ENCODE data around the gene IKZF3. TPM values are rescaled to one million over a fixed set of nuclear protein-coding genes. Genes with fewer than 3 reads are reported as not detected.
"Not testable (repeated sequence)": the region's sequence is repeated elsewhere in the genome, so short reads cannot be mapped to it uniquely, and the experiment has no call there.

IKZF3 gene
- total RNA-seq, 1 donor from 2014 or later, result not detected

- H3K9me3 Mint-ChIP-seq (ENCODE audit: unreplicated experiment), result no peaks in the 10 kb centered on the region
- H3K36me3 Mint-ChIP-seq (ENCODE audit: low read depth, unreplicated experiment), result no peaks in the 10 kb centered on the region
- DNase-seq (ENCODE audit: low spot score), result no peak
These were observed 3.2 kb upstream of the IKZF3 start for GRCh38 chr17:39867084-39867879.

GRCh38 chr17:39866013-39866730 is 2.1 kb upstream of the IKZF3 start:
- H3K4me1 Mint-ChIP-seq (ENCODE audit: unreplicated experiment), result peaks cover 3% of the 10 kb centered on the region

More at GRCh38 chr17:39867084-39867879, 3.2 kb upstream of the IKZF3 start:
- Mint-ChIP-seq H3K4me3 (ENCODE audit: unreplicated experiment) (no peak overlapping the region), H3K27me3 (ENCODE audit: unreplicated experiment) (peaks cover 6% of the 10 kb centered on the region), H3K4me1 (ENCODE audit: unreplicated experiment) (peaks cover 3% of the 10 kb centered on the region), H3K27ac (ENCODE audit: unreplicated experiment) (no peak overlapping the region)
- no peak for TF ChIP-seq CTCF (IDR thresholded peaks at IDR 0.05; ENCODE audit: unreplicated experiment)

GRCh38 chr17:39863244-39863917 is 731 bp downstream of the IKZF3 start:
- TF ChIP-seq CTCF (IDR thresholded peaks at IDR 0.05; ENCODE audit: unreplicated experiment), result no peak
- peaks cover 3% of the 10 kb centered on the region for H3K4me1 Mint-ChIP-seq (ENCODE audit: unreplicated experiment)
- no peaks in the 10 kb centered on the region for H3K9me3 Mint-ChIP-seq (ENCODE audit: unreplicated experiment)
- no peak overlapping the region for H3K27ac Mint-ChIP-seq (ENCODE audit: unreplicated experiment)
- DNase-seq (ENCODE audit: low spot score), result no peak
- peaks cover 5% of the 10 kb centered on the region for H3K27me3 Mint-ChIP-seq (ENCODE audit: unreplicated experiment)
- no peaks in the 10 kb centered on the region for H3K36me3 Mint-ChIP-seq (ENCODE audit: low read depth, unreplicated experiment)
- H3K4me3 Mint-ChIP-seq (ENCODE audit: unreplicated experiment), result no peak overlapping the region

More at GRCh38 chr17:39866013-39866730, 2.1 kb upstream of the IKZF3 start:
- Mint-ChIP-seq H3K27me3 (ENCODE audit: unreplicated experiment) (peaks cover 6% of the 10 kb centered on the region), H3K9me3 (ENCODE audit: unreplicated experiment) (no peaks in the 10 kb centered on the region), H3K27ac (ENCODE audit: unreplicated experiment) (no peak overlapping the region), H3K4me3 (ENCODE audit: unreplicated experiment) (no peak overlapping the region), H3K36me3 (ENCODE audit: low read depth, unreplicated experiment) (no peaks in the 10 kb centered on the region)
- no peak for DNase-seq (ENCODE audit: low spot score)
- no peak for TF ChIP-seq CTCF (IDR thresholded peaks at IDR 0.05; ENCODE audit: unreplicated experiment)

GRCh38 chr17:39861235-39861634 is 2.9 kb downstream of the IKZF3 start:
- TF ChIP-seq CTCF (IDR thresholded peaks at IDR 0.05; ENCODE audit: unreplicated experiment), result no peak
- H3K4me3 Mint-ChIP-seq (ENCODE audit: unreplicated experiment), result no peak overlapping the region
- H3K4me1 Mint-ChIP-seq (ENCODE audit: unreplicated experiment), result peaks cover 3% of the 10 kb centered on the region
- H3K9me3 Mint-ChIP-seq (ENCODE audit: unreplicated experiment), result no peaks in the 10 kb centered on the region
- no peak for DNase-seq (ENCODE audit: low spot score)
- no peak overlapping the region for H3K27ac Mint-ChIP-seq (ENCODE audit: unreplicated experiment)
- H3K27me3 Mint-ChIP-seq (ENCODE audit: unreplicated experiment), result peaks cover 5% of the 10 kb centered on the region
- no peaks in the 10 kb centered on the region for H3K36me3 Mint-ChIP-seq (ENCODE audit: low read depth, unreplicated experiment)

GRCh38 chr17:39855911-39856649 is 8.0 kb downstream of the IKZF3 start:
- not testable (repeated sequence) for DNase-seq (ENCODE audit: low spot score); H3K27me3 Mint-ChIP-seq (ENCODE audit: unreplicated experiment); H3K36me3 Mint-ChIP-seq (ENCODE audit: low read depth, unreplicated experiment); H3K9me3 Mint-ChIP-seq (ENCODE audit: unreplicated experiment); H3K27ac Mint-ChIP-seq (ENCODE audit: unreplicated experiment); H3K4me1 Mint-ChIP-seq (ENCODE audit: unreplicated experiment); H3K4me3 Mint-ChIP-seq (ENCODE audit: unreplicated experiment)

Measured in endothelial cell (in vitro differentiated cells).